Measurements from ENCODE around the gene AQP1.

- TF ChIP-seq CTCF (IDR thresholded peaks at IDR 0.05) (no peak), POLR2A (IDR thresholded peaks at IDR 0.05) (no peak)
These were observed 2.9 kb downstream of the AQP1 start for GRCh38 chr7:30914596-30914995.

Measured in testis (tissue), 2 donors.